Suppressor macrophage treated with lipopolysaccharide for 1 hour (primary cell): ENCODE measurements around the gene LEPROT.
A peak's percentile ranks its signal among the peaks of the same experiment; 100 is the strongest.
"Not testable (repeated sequence)": the region's sequence is repeated elsewhere in the genome, so short reads cannot be mapped to it uniquely, and the experiment has no call there.

ENCODE experiments used
- DNase-seq, 3 donors: peaks; one replicate each; pipeline ENCODE4 v3.0.0-alpha.2; 2020 to 2022

Gene LEPROT

GRCh38 chr1:65420590-65421350, at the start of gene LEPROT, which contains the start of gene LEPR:
Gene LEPROT, plus strand, starts transcription at chr1:65420668. Its CDS starts 57 bp downstream, at chr1:65420725.
Gene LEPR, plus strand, starts transcription at chr1:65420668. Its CDS starts 144,898 bp downstream, at chr1:65565566.
- peak; percentile 37 to 52 (median 48) for DNase-seq

GRCh38 chr1:65371544-65371943, 48.9 kb upstream of the LEPROT start:
- DNase-seq: no peak

- DNase-seq: no peak
These were observed 47.9 kb upstream of the LEPROT start for GRCh38 chr1:65372557-65372956.

GRCh38 chr1:65377496-65378246, 42.8 kb upstream of the LEPROT start:
- no peak for DNase-seq

- no peak for DNase-seq
These were observed 42.1 kb upstream of the LEPROT start for GRCh38 chr1:65378247-65378946.

- DNase-seq: not testable (repeated sequence)
These were observed 36.0 kb upstream of the LEPROT start for GRCh38 chr1:65384426-65384825.

GRCh38 chr1:65386439-65386838, 34.0 kb upstream of the LEPROT start:
- DNase-seq: no peak

GRCh38 chr1:65387821-65388220, 32.6 kb upstream of the LEPROT start:
- DNase-seq: no peak

GRCh38 chr1:65388908-65389695, 31.4 kb upstream of the LEPROT start:
- no peak for DNase-seq

GRCh38 chr1:65392497-65392896, 28.0 kb upstream of the LEPROT start:
- no peak for DNase-seq

- peak in 2 of 3 donors; percentile 11 to 24 for DNase-seq
These were observed 27.1 kb upstream of the LEPROT start for GRCh38 chr1:65393347-65393746.

- DNase-seq: no peak
These were observed 26.5 kb upstream of the LEPROT start for GRCh38 chr1:65393928-65394327.

- DNase-seq: peak; percentile 43 to 58 (median 51)
These were observed 24.4 kb upstream of the LEPROT start for GRCh38 chr1:65395887-65396612.

- DNase-seq: no peak
These were observed 22.4 kb upstream of the LEPROT start for GRCh38 chr1:65398083-65398482.

GRCh38 chr1:65399003-65399402, 21.5 kb upstream of the LEPROT start:
- DNase-seq: no peak

GRCh38 chr1:65401612-65402011, 18.9 kb upstream of the LEPROT start:
- DNase-seq: no peak

GRCh38 chr1:65404941-65405340, 15.5 kb upstream of the LEPROT start:
- no peak for DNase-seq

GRCh38 chr1:65407877-65408276, 12.6 kb upstream of the LEPROT start:
- no peak for DNase-seq

- DNase-seq: no peak
These were observed 11.2 kb upstream of the LEPROT start for GRCh38 chr1:65409314-65409713.

- DNase-seq: no peak
These were observed 10.6 kb upstream of the LEPROT start for GRCh38 chr1:65409816-65410326.

- peak; percentile 44 to 70 (median 65) for DNase-seq
These were observed 8.0 kb upstream of the LEPROT start for GRCh38 chr1:65412256-65412983.
